Panc1 (cell line): Measurements from ENCODE around the gene LGALS1. TPM values are rescaled to one million over a fixed set of nuclear protein-coding genes. Genes with fewer than 3 reads are reported as not detected.

ENCODE experiments used
- ATAC-seq: fragments of 200-7000 bp; cut with Tn5 transposase; 2 replicates; pipeline ENCODE4 v1.9.1; 2020; ENCODE audit warnings: mild to moderate bottlenecking, moderate library complexity
- BruUV-seq: library from RNA; stranded (reverse); fragments of 400-500 nt; replicated peaks from 2 replicates; lab custom pipeline; 2021; lab: Mats Ljungman, UMichigan
- CTCF ChIA-PET: fragments of 300-600 bp; sonication (Branson Sonifier 250); formaldehyde crosslinking; loops from one replicate; lab custom pipeline; 2022; ENCODE audit warnings: antibody characterized with exemption; lab: Charles Lee
- POLR2A ChIA-PET: fragments of 300-600 bp; sonication (Branson Sonifier 250); formaldehyde crosslinking; loops from one replicate; lab custom pipeline; 2022; ENCODE audit warnings: antibody characterized with exemption; lab: Charles Lee
- DNase-seq: peaks from one replicate; pipeline ENCODE4 v3.0.0-alpha.2; 2010; ENCODE audit warnings: low read depth, low spot score
- H3K27ac ChIP-seq: 2 replicates; pipeline ENCODE4 v1.5.1; 2011; ENCODE audit warnings: mild to moderate bottlenecking, low read length, inconsistent platforms
- H3K27me3 ChIP-seq: fragments of 200-500 bp; sonication (Bioruptor generic); 2 replicates; pipeline ENCODE4 v1.6.0; 2014; ENCODE audit warnings: low read length, inconsistent platforms; ENCODE audit not compliant: control insufficient read depth, insufficient read depth
- H3K36me3 ChIP-seq: fragments of 200-500 bp; sonication (Bioruptor generic); 2 replicates; pipeline ENCODE4 v1.5.1; 2014; ENCODE audit warnings: inconsistent platforms, mild to moderate bottlenecking, low read length, moderate library complexity; ENCODE audit not compliant: control insufficient read depth, insufficient read depth
- H3K4me1 ChIP-seq: 2 replicates; pipeline ENCODE4 v1.5.1; 2011; ENCODE audit warnings: inconsistent platforms, mild to moderate bottlenecking, low read length, moderate library complexity; ENCODE audit not compliant: control insufficient read depth, insufficient read depth
- H3K4me3 ChIP-seq, 2 experiments: 2 replicates each; pipeline ENCODE4 v1.5.1; 2011 to 2012; ENCODE audit warnings: low read depth in 2 of 2, low read length in 2 of 2, mild to moderate bottlenecking in 2 of 2, inconsistent platforms in 1 of 2, moderate library complexity in 1 of 2
- H3K9me3 ChIP-seq: fragments of 200-500 bp; sonication (Bioruptor generic); 2 replicates; pipeline ENCODE4 v1.5.1; 2014; ENCODE audit warnings: low read depth, mild to moderate bottlenecking, inconsistent platforms, low read length, moderate library complexity; ENCODE audit not compliant: control insufficient read depth, insufficient read depth
- POLR2AphosphoS5 ChIP-seq: IDR thresholded peaks from 2 replicates; pipeline ENCODE4 v1.6.1; 2012; ENCODE audit warnings: mild to moderate bottlenecking, low read depth, low read length, moderate library complexity
- SIN3A ChIP-seq: IDR thresholded peaks from 2 replicates; pipeline ENCODE4 v1.6.1; 2012; ENCODE audit warnings: low read depth, mild to moderate bottlenecking, low read length, moderate library complexity, borderline replicate concordance; ENCODE audit not compliant: insufficient read depth
- TCF7L2 ChIP-seq: IDR thresholded peaks from 2 replicates; pipeline ENCODE4 v1.6.1; 2011; ENCODE audit warnings: mild to moderate bottlenecking, low read depth, low read length, inconsistent platforms
- in situ Hi-C: cut with HindIII; loops from 2 replicates; pipeline ENCODE4 v1.10.0; 2016; ENCODE audit warnings: low sequenced_read_pairs, low pct_unique_long_range_greater_than_20kb
- intact Hi-C: fragments of 100-400 bp; cut with micrococcal nuclease; formaldehyde crosslinking; loops from one replicate; pipeline ENCODE4 v1.10.0; 2022; ENCODE audit not compliant: unreplicated experiment
- total RNA-seq: library from RNA; stranded (reverse); gene quantifications from one replicate; pipeline ENCODE4 v1.2.1, GENCODE V29; 2021; ENCODE audit not compliant: unreplicated experiment
- TF ChIP-seq, protein P1 (sequence below), 2 experiments: IDR thresholded peaks; 2 replicates each; pipeline ENCODE4 v1.6.1; 2011 to 2012; ENCODE audit warnings: low read depth in 2 of 2, control low read depth in 1 of 2, low read length in 1 of 2, mild to moderate bottlenecking in 1 of 2, moderate library complexity in 1 of 2; ENCODE audit not compliant: insufficient read depth in 1 of 2
- TF ChIP-seq, protein P2 (sequence below): fragments of 450-650 bp; IDR thresholded peaks from 2 replicates; pipeline ENCODE4 v1.5.1; 2017; ENCODE audit warnings: mild to moderate bottlenecking

LGALS1 gene
- total RNA-seq, 1 experiment from 2014 or later: 1,518 TPM

GRCh38 chr22:37728620-37729019 lies 53.2 kb downstream of the LGALS1 start:
- no peaks in the 10 kb centered on the region for H3K4me1 ChIP-seq
- H3K27ac ChIP-seq: no peak overlapping the region

More at GRCh38 chr22:37728620-37729019, 53.2 kb downstream of the LGALS1 start:
- no TSS peak for BruUV-seq
- DNase-seq: no peak
- no peaks in the 10 kb centered on the region for H3K36me3 ChIP-seq
- in situ Hi-C loops: no loop called here
- no peaks in the 10 kb centered on the region for H3K27me3 ChIP-seq
- TF ChIP-seq SIN3A (no peak), TCF7L2 (no peak), POLR2AphosphoS5 (no peak)
- TF ChIP-seq, protein P1, sequence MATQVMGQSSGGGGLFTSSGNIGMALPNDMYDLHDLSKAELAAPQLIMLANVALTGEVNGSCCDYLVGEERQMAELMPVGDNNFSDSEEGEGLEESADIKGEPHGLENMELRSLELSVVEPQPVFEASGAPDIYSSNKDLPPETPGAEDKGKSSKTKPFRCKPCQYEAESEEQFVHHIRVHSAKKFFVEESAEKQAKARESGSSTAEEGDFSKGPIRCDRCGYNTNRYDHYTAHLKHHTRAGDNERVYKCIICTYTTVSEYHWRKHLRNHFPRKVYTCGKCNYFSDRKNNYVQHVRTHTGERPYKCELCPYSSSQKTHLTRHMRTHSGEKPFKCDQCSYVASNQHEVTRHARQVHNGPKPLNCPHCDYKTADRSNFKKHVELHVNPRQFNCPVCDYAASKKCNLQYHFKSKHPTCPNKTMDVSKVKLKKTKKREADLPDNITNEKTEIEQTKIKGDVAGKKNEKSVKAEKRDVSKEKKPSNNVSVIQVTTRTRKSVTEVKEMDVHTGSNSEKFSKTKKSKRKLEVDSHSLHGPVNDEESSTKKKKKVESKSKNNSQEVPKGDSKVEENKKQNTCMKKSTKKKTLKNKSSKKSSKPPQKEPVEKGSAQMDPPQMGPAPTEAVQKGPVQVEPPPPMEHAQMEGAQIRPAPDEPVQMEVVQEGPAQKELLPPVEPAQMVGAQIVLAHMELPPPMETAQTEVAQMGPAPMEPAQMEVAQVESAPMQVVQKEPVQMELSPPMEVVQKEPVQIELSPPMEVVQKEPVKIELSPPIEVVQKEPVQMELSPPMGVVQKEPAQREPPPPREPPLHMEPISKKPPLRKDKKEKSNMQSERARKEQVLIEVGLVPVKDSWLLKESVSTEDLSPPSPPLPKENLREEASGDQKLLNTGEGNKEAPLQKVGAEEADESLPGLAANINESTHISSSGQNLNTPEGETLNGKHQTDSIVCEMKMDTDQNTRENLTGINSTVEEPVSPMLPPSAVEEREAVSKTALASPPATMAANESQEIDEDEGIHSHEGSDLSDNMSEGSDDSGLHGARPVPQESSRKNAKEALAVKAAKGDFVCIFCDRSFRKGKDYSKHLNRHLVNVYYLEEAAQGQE (IDR thresholded peaks at IDR 0.05; ENCODE audit: insufficient read depth in 1 of 2, low read depth in 2 of 2, low read length in 1 of 2): no peak
- TF ChIP-seq, protein P2, sequence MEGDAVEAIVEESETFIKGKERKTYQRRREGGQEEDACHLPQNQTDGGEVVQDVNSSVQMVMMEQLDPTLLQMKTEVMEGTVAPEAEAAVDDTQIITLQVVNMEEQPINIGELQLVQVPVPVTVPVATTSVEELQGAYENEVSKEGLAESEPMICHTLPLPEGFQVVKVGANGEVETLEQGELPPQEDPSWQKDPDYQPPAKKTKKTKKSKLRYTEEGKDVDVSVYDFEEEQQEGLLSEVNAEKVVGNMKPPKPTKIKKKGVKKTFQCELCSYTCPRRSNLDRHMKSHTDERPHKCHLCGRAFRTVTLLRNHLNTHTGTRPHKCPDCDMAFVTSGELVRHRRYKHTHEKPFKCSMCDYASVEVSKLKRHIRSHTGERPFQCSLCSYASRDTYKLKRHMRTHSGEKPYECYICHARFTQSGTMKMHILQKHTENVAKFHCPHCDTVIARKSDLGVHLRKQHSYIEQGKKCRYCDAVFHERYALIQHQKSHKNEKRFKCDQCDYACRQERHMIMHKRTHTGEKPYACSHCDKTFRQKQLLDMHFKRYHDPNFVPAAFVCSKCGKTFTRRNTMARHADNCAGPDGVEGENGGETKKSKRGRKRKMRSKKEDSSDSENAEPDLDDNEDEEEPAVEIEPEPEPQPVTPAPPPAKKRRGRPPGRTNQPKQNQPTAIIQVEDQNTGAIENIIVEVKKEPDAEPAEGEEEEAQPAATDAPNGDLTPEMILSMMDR: no peak
- POLR2A ChIA-PET: interaction anchor here (0.6 kb wide), 2 partner anchors 24 to 85 kb away, joined by 3 to 8 read pairs; no protein-coding TSS in a partner anchor
- no peak for ATAC-seq
- CTCF ChIA-PET: interaction anchor here (0.7 kb wide), 1 partner anchor 104 kb away, joined by 3 read pairs; no protein-coding TSS in a partner anchor
- no peaks in the 10 kb centered on the region for H3K9me3 ChIP-seq
- intact Hi-C loops: no loop called here
- H3K4me3 ChIP-seq: no peak overlapping the region

Other genes starting within 250 kb of the LGALS1 start
- gene ELFN2, start 248.2 kb upstream of the LGALS1 start, total RNA-seq: 2.9 TPM
- gene MFNG, start 189.3 kb upstream of the LGALS1 start, total RNA-seq: 7.1 TPM
- gene CARD10, start 156.2 kb upstream of the LGALS1 start, total RNA-seq: 43.1 TPM
- gene CDC42EP1, start 115.2 kb upstream of the LGALS1 start, total RNA-seq: 62.5 TPM
- not detected for gene LGALS2, start 95.5 kb upstream of the LGALS1 start, total RNA-seq
- gene GGA1, start 66.8 kb upstream of the LGALS1 start, total RNA-seq: 45.4 TPM
- 6.8 TPM for gene SH3BP1, start 36.0 kb upstream of the LGALS1 start, total RNA-seq
- 17.6 TPM for gene PDXP, start 16.9 kb upstream of the LGALS1 start, total RNA-seq
- 32.7 TPM for gene NOL12, start 10.7 kb downstream of the LGALS1 start, total RNA-seq
- gene TRIOBP, start 21.4 kb downstream of the LGALS1 start, total RNA-seq: 50.5 TPM
- 11.2 TPM for gene GCAT, start 132.3 kb downstream of the LGALS1 start, total RNA-seq
- not detected for gene GALR3, start 147.7 kb downstream of the LGALS1 start, total RNA-seq
- gene ANKRD54, start 168.7 kb downstream of the LGALS1 start, total RNA-seq: 28.1 TPM
- 211 TPM for gene EIF3L, start 173.8 kb downstream of the LGALS1 start, total RNA-seq
- 34.5 TPM for gene MICALL1, start 230.7 kb downstream of the LGALS1 start, total RNA-seq